C4-2B (cell line): ENCODE measurements around the gene FGGY.

ENCODE experiments used
- H3K27ac ChIP-seq: fragments of 450-650 bp; 2 replicates; pipeline ENCODE4 v1.5.1; 2017
- CTCF ChIP-seq: fragments of 450-650 bp; conservative IDR thresholded peaks from 2 replicates; pipeline ENCODE4 v1.5.1; 2017; ENCODE audit warnings: mild to moderate bottlenecking
- ZFX ChIP-seq: fragments of 450-650 bp; IDR thresholded peaks from 2 replicates; pipeline ENCODE4 v1.6.1; 2017

FGGY gene

GRCh38 chr1:59631561-59632255 lies 334.8 kb downstream of the FGGY start:
- TF ChIP-seq ZFX (no peak), CTCF (no peak)
- H3K27ac ChIP-seq = no peak overlapping the region

- TF ChIP-seq ZFX (no peak), CTCF (no peak)
These were observed 338.2 kb downstream of the FGGY start for GRCh38 chr1:59635097-59635496.

GRCh38 chr1:59638231-59638711 lies 341.4 kb downstream of the FGGY start:
- no peak for TF ChIP-seq CTCF
- H3K27ac ChIP-seq = no peak overlapping the region

More at GRCh38 chr1:59635097-59635496, 338.2 kb downstream of the FGGY start:
- no peak overlapping the region for H3K27ac ChIP-seq

GRCh38 chr1:59639266-59639665 lies 342.4 kb downstream of the FGGY start:
- H3K27ac ChIP-seq = no peak overlapping the region
- no peak for TF ChIP-seq CTCF
- TF ChIP-seq ZFX = no peak

GRCh38 chr1:59640851-59641250 lies 344.0 kb downstream of the FGGY start:
- no peak overlapping the region for H3K27ac ChIP-seq
- TF ChIP-seq ZFX (no peak), CTCF (no peak)

- no peak for TF ChIP-seq ZFX
- no peak for TF ChIP-seq CTCF
- H3K27ac ChIP-seq = no peak overlapping the region
These were observed 344.9 kb downstream of the FGGY start for GRCh38 chr1:59641836-59642235.

GRCh38 chr1:59643526-59643925 lies 346.6 kb downstream of the FGGY start:
- no peak overlapping the region for H3K27ac ChIP-seq
- TF ChIP-seq CTCF = no peak
- TF ChIP-seq ZFX = no peak
